ENCODE data around the gene OPRD1. TPM values are rescaled to one million over a fixed set of nuclear protein-coding genes. Genes with fewer than 3 reads are reported as not detected.

Gene OPRD1
- total RNA-seq, 1 donor from 2014 or later, result 0.82 TPM

DNA sequence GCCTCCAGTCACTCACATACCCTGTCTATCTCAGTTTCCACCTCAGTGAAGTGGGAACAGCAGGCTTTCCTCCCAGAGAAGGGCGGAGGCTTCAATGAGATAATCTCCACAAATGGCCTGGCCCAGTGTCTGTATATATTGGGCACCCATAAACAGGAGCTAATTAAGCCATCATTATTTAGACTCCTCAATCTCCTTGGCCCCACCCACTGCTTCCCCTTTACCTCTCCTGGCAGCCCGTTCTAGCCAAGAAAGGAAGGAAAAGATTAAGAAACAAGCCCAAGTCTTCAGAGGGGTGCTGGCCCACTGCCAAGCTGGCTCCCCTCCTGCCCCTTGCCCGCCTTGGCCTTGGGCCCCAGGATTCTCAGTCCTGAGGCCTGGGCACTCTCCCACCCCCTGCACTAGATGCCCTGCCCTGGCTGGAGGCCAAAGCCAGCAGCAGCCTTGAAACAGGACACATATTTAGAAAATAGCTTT lies 86.5 kb downstream of the OPRD1 start:
- no peak for FAIRE-seq

DNA sequence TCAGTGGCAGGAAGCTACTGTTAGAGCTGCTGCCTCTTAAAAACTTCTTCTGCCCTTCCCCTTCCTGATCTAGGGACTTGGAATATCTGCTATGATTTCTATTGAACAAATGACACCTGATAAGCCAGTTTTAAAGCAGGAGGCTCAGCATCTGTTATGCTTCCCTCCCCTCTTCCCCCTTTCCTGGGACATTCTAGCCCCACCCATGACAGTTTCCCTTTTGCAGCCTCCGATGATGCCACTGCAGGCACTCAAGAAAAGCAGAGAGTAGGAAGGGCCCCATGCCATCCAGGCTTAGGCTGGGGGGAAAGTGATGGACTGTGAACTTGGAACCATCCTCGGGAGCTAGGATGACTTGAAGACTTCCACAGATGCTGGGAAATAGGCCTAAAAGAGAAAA lies 87.3 kb downstream of the OPRD1 start:
- no peak for FAIRE-seq
- DNase-seq (ENCODE audit: low spot score in 2 of 2), result no peak

More for the DNA sequence above, 86.5 kb downstream of the OPRD1 start:
- no peak for DNase-seq (ENCODE audit: low spot score in 2 of 2)

DNA sequence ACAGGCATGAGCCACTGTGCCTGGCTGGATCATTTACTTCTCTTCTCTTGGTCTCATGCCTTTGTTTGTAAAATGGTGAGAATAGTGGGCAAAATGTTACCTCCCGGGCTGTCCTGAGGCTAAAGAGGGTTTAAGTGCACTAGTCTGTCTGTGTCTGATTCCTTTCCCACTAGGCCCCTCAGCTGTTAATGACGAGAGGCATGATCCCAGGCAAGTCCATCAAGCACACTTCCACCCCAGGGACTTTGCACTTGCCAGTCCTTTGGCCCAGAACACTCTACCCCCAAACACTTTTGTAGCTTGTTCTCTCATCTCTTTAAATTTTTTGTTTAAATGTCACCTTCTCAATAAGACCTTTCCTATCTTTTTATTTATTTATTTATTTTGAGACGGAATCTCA lies 88.6 kb downstream of the OPRD1 start:
- FAIRE-seq (no peak), DNase-seq (ENCODE audit: low spot score in 2 of 2) (no peak)

DNA sequence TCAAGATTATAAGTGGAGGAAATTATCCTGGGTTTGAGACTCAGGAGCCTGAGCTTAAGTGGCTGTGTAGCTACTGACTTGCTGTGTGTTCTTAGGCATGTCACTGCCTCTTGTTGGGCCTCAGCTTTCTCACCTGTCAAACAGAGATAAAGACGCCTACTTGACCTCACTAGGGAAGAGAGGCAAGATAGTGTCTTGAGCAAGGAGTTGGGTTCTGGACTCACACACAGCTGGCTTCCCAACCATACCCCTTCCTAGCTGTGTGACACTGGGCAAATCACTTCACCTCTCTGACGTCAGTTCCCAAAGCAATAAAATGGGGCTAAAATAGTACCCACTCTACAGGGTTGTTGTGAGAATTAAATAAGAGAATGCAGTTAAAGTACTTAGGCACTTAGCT lies 90.8 kb downstream of the OPRD1 start:
- DNase-seq (ENCODE audit: low spot score in 2 of 2) (no peak), FAIRE-seq (no peak)

DNA sequence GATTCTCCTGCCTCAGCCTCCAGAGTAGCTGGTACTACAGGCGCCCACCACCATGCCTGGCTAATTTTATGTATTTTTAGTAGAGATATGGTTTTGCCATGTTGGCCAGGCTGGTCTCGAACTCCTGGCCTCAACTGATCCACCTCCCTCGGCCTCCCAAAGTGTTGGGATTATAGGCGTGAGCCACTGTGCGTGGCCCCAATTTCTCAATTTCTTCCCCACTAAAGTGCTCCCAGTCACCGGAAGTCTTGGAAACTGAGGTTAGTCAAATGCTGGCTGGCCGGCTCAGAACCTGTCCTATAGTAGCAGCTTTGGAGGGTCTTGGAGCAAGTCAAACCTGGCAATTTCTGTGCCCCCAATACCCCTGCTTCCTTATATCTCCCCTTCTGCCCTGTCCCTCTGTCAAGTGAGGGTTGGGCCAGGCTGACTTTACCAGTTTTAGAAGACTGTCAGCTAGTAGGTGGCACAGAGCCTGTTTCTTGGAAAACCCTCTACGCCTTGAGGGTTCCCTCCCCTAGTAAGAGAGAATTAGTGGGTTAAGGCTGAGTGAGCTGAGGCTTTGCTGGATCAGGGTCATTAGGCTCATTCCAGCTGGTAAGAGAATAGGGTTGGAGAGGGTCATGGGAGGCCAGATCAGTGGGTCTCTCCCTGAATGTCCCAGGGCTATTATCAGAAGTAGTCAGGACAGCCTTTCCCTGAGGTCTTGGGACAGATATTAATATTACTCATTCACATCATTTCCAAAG lies 94.1 kb downstream of the OPRD1 start:
- FAIRE-seq (no peak), DNase-seq (ENCODE audit: low spot score in 2 of 2) (no peak)

DNA sequence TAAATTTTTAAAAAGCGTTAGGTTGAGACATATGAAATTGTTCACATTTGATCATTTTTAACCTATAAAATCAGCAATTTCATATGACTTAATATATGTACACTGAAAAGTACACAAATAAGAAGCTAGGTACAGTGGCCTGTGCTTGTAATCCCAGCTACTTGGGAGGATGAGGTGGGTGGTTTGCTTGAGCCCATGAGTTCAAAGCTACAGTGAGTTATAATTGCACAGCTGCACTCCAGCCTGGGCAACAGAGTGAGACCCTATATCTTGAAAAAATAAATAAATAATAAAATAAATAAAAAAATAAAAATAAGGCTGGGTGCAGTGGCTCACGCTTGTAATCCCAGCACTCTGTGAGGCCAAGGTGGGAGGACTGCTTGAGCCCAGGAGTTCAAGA lies 97.2 kb downstream of the OPRD1 start:
- FAIRE-seq, result no peak
- DNase-seq (ENCODE audit: low spot score in 2 of 2), result no peak

DNA sequence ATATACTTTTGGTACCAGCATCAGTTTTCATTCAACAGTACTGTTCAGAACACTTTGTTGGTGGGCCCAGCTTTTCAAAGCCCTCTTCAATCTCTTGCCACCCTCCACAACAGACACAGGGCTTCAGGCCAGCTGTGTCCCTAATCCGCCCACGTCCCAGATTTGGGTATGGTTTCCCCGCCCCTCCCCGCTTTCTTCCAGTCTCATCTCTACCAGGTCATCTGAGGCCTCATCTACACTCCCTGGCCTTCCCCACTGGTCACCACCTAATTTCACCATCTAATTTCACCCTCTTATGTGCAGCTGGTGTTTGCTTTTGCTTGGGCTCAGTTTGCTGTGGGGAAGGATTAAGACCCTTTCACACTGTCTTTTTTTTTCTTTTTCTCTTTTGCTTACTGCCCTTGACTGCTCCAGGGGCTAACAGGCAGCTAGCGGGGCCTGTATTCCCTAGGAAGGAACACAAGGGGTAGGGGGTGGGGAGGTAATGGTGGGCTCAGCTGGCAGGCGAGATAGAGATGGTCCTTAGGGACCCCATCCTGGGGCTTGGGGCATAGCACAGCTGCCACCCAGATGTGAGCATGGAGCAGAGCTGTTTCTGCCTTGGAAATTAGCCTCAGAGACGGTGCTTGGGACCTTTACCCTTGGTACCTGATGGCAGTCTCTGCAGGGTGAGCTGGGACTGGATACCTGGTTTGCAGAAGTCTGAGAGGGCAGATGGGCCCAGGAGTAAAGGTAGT lies 98.6 kb downstream of the OPRD1 start:
- FAIRE-seq (no peak), DNase-seq (ENCODE audit: low spot score in 2 of 2) (no peak)

DNA sequence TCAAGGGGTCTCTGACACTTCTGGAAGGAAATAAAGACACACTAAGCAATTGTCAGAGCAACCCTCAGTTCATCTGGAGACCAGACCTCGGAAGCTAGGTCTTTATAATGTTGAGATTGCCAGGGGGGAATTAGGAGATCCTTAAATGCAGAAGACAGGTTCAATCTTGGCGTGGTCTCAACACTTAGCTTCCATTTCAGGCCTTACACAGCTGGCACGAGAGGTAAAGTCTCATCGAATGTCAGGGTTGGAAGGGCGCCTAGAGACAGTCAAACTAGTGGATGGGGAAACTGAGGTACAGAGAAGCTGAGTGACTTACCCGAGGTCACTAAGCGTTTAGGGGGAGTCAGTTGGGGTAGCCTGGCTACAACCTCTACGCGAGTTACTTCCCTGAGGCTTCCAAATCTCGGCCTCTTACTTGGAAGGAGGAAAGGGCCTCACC lies 101.8 kb downstream of the OPRD1 start:
- DNase-seq (ENCODE audit: low spot score in 2 of 2), result no peak
- FAIRE-seq, result no peak

DNA sequence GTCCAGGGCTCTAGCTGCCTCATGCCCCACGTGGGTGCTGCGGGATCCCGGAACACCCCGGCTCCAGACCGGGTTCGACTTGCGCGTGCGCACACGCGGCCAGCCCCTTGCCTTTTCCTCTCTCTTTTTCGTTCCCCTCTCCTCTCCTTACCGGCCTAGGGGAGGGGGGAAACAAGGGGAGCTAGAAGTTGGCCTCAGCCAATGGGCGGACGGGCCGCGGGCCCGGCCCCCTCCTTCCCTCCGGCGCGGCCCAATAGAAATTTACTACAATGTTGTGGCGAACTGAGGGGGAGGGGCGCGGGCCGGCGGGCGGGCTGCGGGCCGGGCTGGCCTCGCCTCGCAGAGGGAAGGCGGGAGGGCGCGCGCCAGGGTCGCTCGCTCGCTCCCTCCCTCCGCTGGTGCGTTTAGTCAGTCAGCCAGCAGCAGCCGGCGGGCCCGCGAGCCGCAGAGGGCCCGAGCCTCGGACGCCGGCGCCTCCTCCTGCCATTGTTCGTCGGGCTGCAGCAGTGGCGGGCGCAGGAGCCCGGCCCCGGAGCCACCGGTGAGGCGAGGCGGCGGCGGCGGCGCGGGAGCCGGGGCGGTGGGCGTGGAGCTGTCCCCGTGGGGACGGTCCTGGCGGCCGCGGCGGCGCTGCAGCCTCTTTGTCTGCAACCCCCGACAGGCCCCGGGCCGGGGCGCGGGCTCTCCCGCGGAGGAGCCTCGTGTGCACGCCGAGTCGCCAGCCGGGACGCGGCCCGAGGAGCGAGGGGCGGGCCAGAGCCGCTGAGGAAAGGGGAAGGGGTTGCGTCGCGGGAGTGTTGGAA lies 102.5 kb downstream of the OPRD1 start, which contains the start of gene EPB41:
TSS of gene EPB41 (plus strand) at position 342 of the 803 bp plus-strand sequence. CDS start 72,869 bp downstream, outside the sequence.
- FAIRE-seq, result no peak
- DNase-seq (ENCODE audit: low spot score in 2 of 2), result peak; percentile 91 to 96

DNA sequence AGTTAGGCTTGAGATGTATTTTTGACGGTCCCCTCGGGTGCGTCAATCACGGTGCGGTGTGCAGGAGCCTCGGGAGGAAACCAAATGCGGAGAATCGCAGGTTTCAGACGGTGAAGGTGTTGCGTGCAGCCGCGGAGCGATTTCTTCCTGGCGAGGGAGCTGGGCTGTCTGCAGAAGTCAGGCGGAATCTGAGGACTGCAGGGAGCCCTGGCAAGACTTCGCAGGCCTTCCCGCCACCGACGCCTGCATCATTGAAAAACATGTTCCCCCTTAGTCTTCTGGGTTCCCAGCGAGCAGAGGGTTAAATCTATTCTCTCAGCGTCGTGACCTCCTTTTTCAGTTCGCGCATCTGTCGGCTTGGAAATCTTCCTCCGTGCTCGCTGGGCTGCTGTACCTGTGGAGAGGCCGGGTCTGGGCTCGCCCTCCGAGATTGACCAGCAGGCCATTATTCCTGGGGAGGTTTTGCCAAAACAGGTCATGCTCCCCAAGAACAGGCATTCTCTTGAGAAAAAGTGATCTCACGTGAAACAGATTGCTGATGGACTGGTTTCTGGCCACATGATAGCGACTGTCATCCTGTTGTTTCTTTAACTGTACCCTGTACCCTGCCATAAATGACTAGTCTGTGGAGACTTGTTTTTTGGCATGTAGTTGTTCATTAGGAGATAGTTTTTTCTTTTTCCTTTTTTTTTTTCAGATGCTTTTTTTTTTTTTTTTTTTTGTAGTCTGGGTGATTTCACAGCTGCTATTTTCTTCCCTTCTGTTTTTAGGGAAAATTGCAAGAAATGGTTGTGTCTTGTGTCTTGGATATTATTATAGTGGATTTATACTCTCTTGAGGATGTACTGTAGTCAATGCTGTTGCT lies 103.3 kb downstream of the OPRD1 start:
- FAIRE-seq (no peak), DNase-seq (ENCODE audit: low spot score in 2 of 2) (peak in 1 of 2 donors; percentile 32)

DNA sequence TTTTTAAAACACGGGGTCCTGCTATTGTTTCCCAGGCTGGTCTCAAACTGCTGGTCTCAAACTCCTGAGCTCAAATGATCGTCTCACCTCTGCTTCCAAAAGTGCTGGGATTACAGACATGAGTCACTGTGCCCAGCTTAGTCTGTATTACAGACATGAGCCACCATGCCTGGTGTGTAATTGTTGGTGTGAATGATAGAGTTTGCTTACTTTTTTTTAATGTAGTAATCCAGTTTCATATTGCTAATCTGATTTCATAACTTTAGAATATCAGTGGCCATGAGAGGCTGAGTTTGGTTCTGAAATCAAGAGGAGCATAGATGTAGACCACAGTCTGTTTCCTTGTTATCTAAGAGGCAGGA lies 105.8 kb downstream of the OPRD1 start:
- DNase-seq (ENCODE audit: low spot score in 2 of 2) (no peak), FAIRE-seq (no peak)

Small RNA genes lying within 50 kb of the gene (small RNA-seq; reads per million reads assigned to genes)
- not detected for gene RF00019

Other genes with a start within 250 kb of the OPRD1 start
- 1.2 TPM for gene RAB42, start 219.9 kb upstream of the OPRD1 start, total RNA-seq
- gene TAF12, start 169.1 kb upstream of the OPRD1 start, total RNA-seq, result 20.4 TPM
- gene RNU11, start 163.6 kb upstream of the OPRD1 start, total RNA-seq, result not detected
- gene GMEB1, start 143.4 kb upstream of the OPRD1 start, total RNA-seq, result 12.6 TPM
- gene YTHDF2, start 75.2 kb upstream of the OPRD1 start, total RNA-seq, result 89.7 TPM
- gene EPB41, start 102.4 kb downstream of the OPRD1 start, total RNA-seq, result 46.9 TPM

Data from frontal cortex (tissue), 4 donors.